H54 (cell line): Measurements from ENCODE around the gene PKNOX2.

Experiments used
- DNase-seq: peaks from one replicate; pipeline ENCODE4 v3.0.0; 2011; ENCODE audit warnings: low spot score, mixed read lengths; ENCODE audit not compliant: insufficient read length
- FAIRE-seq: peaks from 3 replicates; lab custom pipeline; 2011; peaks lifted over from hg19 to GRCh38; lab: Jason Lieb, UNC
- POLR2A ChIP-seq: IDR thresholded peaks from 2 replicates; pipeline ENCODE4 v1.6.1; 2011; ENCODE audit warnings: low read depth, mild to moderate bottlenecking, low read length

Gene PKNOX2

GRCh38 chr11:125164422-125165110, at the start of gene PKNOX2:
PKNOX2 (plus strand) TSS chr11:125164751; CDS start chr11:125351306, 186,555 bp downstream.
- TF ChIP-seq POLR2A = no peak
- DNase-seq (no peak), FAIRE-seq (no peak)

- no peak for TF ChIP-seq POLR2A
- FAIRE-seq (no peak), DNase-seq (no peak)
Observed at GRCh38 chr11:125117429-125117828, 47.1 kb upstream of the PKNOX2 start.

- FAIRE-seq (no peak), DNase-seq (no peak)
- no peak for TF ChIP-seq POLR2A
Observed at GRCh38 chr11:125123194-125123946, 41.2 kb upstream of the PKNOX2 start.

GRCh38 chr11:125123947-125124617, 40.5 kb upstream of the PKNOX2 start:
- FAIRE-seq (peak; percentile 94), DNase-seq (peak; percentile 40)
- TF ChIP-seq POLR2A = no peak

GRCh38 chr11:125124618-125124992, 39.9 kb upstream of the PKNOX2 start:
- TF ChIP-seq POLR2A = no peak
- FAIRE-seq (no peak), DNase-seq (no peak)

GRCh38 chr11:125128450-125128849, 36.1 kb upstream of the PKNOX2 start:
- no peak for TF ChIP-seq POLR2A
- no peak for FAIRE-seq
- no peak for DNase-seq

- TF ChIP-seq POLR2A = no peak
- FAIRE-seq (no peak), DNase-seq (no peak)
Observed at GRCh38 chr11:125129316-125129993, 35.1 kb upstream of the PKNOX2 start.

- no peak for FAIRE-seq
- DNase-seq = no peak
- no peak for TF ChIP-seq POLR2A
Observed at GRCh38 chr11:125132071-125132470, 32.5 kb upstream of the PKNOX2 start.

GRCh38 chr11:125132596-125132995, 32.0 kb upstream of the PKNOX2 start:
- no peak for FAIRE-seq
- no peak for TF ChIP-seq POLR2A
- DNase-seq = no peak

- DNase-seq = no peak
- FAIRE-seq = no peak
- no peak for TF ChIP-seq POLR2A
Observed at GRCh38 chr11:125136001-125136400, 28.6 kb upstream of the PKNOX2 start.

- FAIRE-seq (no peak), DNase-seq (no peak)
- TF ChIP-seq POLR2A = no peak
Observed at GRCh38 chr11:125138966-125139365, 25.6 kb upstream of the PKNOX2 start.

GRCh38 chr11:125139778-125140177, 24.8 kb upstream of the PKNOX2 start:
- DNase-seq (no peak), FAIRE-seq (no peak)
- TF ChIP-seq POLR2A = no peak

GRCh38 chr11:125140233-125140632, 24.3 kb upstream of the PKNOX2 start:
- TF ChIP-seq POLR2A = no peak
- DNase-seq (no peak), FAIRE-seq (no peak)

GRCh38 chr11:125141178-125141577, 23.4 kb upstream of the PKNOX2 start:
- no peak for TF ChIP-seq POLR2A
- no peak for DNase-seq
- no peak for FAIRE-seq
